HG02840 (cell line): Measurements from ENCODE around the gene RIPK1.
"Not testable (repeated sequence)": the region's sequence is repeated elsewhere in the genome, so short reads cannot be mapped to it uniquely, and the experiment has no call there.

Experiments used
- ATAC-seq: cut with Tn5 transposase; IDR thresholded peaks from one replicate; pipeline ENCODE4 v1.9.1; 2021; ENCODE audit warnings: mild to moderate bottlenecking, moderate library complexity, moderate number of reproducible peaks; ENCODE audit not compliant: unreplicated experiment, low FRiP score

The RIPK1 gene

DNA sequence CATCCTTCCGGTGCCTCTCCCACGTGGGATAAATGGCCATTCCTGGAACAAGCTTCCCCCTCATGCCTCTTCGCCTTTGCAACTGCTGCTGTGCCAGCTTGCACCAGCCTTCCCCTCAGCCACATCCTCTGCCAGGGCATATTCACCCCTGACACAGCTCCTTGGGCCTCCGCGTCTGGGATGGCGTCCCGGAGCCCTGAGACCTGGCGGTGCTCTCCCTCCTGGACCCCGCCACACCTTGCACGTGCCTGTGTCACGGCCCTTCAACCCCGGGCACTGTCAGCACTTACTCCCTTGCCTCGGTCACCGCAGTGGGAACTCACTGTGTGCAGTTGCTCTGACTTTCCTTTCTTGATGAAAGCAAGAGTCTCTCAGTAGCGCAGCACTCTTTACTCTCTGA, 63.4 kb downstream of the RIPK1 start:
- no peak for ATAC-seq

DNA sequence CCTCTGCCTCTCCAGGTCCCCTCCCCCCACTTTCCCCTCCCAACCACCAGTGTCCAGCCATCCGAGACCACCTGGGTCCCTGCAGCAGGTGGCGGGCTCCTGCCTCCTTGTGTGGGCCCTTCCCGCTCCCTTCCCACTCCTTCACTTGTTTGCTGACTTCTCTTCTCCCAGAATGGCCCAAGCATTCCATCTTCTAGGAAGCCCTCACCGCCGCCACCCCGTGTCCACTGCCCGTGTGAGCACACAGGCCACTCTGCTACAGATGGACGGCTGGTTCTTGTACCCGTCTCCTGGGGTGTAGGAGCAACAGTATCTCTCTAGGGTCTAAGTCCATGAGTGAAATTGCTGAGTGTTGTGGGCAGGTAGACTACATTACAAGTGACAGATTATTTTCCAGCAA, 65.2 kb downstream of the RIPK1 start:
- no peak for ATAC-seq

DNA sequence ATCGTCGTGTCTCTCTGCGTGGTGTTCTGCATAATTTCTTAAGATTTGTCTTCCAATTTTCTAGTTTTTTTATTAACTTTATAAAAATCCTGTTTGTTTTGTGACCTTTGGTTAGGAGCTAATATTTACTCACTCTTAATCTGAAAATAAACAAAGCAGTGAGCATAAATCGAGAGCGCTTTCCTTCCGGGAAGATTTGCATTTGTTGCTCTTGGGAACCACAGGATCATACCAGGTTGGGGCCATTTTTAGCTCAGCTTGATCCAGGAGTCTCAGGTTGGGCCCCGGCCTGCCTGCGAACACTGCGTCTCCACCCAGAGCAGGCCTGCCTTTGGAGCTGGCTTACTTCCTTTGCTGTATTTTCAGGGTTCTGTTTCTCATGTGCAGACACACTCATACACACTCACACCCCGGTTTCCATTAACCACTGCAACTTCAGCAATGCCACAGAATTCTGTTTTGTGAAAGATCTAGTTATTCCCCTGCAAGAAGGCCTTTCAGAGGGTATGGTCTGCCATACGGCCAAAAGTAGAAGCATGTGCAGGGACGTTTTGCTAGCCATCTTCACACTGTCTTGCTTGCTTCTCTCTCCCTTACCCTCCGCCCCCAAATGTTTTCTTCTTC, 67.5 kb downstream of the RIPK1 start:
- ATAC-seq, result no peak

DNA sequence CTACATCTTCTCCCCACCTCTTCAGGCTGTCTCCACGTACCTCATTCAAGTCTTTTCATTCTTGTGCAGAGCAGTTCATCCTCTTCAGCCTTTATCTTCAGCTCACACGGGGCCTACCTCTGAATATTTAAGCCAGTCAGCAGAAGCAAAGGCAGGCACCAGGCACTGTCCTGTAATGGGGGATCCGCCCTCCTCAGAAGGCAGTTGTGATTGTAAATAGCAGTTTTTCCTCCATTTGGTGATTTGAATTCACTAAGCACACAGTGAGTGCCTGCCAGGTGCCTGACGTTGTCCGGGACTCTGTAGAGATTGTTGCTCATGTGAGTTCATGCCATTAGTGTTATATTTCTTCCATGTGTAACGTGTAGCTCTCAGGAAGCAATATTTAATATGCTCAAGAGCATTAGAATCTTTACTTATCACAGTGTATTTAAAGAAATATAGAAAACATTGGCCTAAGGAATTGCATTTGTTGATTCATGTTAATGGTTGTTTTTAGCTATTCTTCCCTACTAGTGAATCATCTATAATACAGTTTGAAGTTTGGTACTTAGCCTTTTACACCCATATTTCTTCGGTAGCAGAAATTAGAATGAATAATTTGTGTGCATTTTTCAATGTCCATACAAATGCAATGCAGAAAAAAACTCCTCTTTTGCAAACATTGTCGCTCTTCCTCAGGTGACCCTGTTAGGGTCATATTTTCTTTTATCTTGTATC, 68.2 kb downstream of the RIPK1 start:
- ATAC-seq, result no peak

DNA sequence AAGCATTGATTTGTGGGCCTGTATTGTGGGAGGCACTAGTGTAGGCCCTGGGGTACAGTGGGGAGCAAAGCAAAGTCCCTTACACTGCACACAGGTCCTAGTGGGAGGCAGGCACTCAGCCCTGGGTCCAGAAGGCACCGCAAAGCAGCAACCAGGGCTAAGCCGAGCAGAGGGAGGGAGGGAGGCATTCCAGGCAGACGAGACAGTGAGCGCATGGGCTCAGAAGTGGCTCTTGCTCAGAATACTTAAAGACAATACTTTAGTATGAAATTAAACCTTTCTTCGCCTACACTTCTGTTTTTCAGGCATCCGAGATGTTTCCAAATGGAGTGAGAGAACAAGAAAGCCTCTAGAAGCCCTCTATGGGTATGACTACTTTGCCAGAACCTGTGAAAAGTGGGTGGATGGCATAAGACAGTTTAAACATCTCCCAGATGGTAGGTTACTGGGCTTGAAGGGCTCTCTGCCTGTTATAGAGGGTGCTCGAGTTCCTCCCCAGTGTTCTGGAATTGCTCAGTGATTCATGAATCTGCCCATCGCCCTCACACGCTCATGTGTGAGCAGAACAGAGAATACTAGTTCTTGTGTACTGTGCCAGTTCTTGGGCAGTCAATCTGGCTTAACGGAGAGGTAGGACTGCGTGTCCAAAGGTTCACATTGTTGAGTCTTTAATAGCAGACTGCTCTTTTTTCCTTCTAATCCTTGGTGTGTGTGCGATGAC, 68.9 kb downstream of the RIPK1 start:
- no peak for ATAC-seq

DNA sequence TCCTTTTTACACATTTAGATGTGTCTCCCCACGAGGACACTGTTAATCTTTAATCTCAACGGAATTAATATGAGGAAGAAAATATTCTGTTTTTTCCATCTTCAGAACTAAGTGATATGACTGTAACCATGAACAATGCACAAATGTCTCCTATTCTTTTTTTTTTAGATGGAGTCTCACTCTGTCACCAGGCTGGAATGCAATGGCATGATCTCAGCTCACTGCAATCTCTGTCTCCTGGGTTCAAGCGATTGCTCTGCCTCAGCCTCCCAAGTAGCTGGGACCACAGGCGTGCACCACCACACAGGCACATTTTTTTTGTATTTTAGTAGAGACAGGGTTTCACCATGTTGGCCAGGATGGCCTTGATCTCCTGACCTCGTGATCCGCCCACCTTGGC, 69.6 kb downstream of the RIPK1 start:
- not testable (repeated sequence) for ATAC-seq

DNA sequence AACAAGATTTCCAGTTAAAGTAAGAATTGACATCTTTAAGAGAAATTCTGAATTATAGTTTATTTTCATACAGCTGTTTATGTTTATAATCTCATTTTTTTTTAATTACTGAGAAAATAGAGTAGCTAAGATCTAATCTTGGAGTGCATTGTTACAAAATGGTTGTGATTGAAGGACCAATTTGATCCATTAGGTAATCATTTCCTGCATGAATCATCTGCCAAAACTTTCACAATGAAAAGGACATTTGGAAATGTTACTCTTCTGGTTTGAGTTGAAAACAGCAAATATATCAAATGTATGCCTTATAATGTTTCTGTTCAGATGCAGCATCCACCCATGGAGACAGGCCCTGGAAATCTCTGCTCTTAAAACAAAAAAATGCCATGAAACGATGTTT, 70.0 kb downstream of the RIPK1 start:
- no peak for ATAC-seq

DNA sequence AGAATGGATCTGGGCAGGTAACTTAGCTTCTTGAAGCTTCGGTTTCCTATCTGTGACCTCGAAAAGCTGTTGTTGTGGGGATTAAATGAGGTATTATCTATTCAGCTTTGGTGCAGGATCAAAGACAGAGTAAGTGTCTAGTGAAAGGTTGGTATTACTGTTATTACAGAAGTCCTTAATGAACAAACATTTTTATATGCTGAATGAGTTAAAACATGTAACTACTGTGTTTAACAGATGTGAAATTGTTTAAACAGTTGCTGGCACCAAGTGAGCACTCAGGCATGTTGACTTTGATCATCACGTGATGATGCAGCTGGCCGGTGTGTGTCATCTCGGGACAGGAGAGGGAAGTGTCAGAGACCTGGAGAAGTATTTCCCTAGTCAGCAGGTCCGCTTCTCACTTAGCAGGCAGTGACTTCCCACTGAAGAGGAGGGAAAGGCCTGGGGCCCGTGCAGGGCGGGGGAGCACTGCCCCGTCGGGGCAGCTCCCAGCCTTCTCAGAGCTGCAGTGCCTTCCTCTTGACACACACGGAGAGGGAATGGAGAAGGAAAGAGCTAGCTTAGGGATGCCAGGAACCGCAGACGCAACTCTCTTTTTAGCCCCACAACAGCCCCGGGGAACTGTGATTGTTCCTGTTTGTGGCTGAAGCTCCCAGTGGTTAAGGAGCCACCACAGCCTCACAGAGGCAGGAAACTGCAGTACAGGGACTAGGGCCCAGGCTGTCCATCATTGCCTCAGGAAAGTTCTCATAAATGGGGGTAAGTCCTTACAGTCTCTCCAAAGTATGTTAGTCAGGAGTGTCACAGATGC, 71.0 kb downstream of the RIPK1 start:
- ATAC-seq, result no peak

DNA sequence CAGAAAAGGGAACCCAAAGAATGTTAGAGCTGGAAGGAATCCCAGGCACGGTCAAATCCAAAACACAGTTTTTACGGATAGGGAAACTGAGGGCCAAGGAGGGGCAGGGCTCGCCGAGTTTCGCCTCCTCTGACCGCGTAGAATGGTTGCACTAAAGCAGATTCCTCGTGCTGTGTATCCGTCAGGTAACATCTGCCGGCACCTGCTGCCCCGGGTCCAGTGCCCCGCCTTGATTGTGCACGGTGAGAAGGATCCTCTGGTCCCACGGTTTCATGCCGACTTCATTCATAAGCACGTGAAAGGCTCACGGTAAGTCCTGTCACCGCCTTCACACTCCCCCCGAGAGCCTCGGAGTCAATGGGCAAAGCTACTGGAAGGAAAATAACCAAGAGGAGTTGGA, 71.9 kb downstream of the RIPK1 start:
- ATAC-seq, result no peak

DNA sequence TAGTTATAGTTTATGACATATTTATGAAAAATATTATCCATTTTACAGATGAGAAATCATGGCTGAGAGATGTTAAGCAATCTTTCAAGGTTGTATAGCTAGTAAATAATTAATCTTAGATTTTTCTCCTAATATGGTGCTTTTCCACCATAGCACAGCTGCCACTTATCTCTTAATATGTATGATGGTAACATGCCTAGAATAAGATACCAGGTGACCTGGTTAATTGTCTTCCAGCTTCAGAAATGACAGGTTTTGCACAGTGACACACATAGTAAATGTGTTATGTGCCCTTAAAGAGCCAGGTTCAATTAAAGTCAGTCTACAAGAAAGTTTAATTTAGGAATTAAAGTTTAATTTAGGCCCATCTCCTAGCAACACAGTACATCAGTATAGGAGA, 74.2 kb downstream of the RIPK1 start:
- ATAC-seq, result no peak

DNA sequence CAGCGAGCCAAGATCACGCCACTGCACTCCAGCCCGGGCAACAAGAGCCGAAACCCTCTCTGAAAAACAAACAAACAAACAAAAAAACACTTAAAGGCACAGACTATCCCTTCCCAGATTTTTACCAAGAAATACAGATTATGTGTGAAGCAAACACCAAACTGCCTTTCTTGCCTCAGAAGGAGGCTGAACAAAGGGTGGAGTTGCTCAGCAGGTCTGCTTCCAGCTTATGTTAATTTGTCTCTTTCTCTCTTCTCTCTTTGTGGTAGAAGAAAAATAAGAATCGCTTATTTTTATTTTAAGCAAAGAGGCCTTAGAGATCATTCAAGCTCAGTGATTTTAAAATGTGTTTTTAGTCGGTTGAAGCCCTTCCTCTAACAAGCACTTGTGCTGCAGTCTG, 74.9 kb downstream of the RIPK1 start:
- no peak for ATAC-seq

DNA sequence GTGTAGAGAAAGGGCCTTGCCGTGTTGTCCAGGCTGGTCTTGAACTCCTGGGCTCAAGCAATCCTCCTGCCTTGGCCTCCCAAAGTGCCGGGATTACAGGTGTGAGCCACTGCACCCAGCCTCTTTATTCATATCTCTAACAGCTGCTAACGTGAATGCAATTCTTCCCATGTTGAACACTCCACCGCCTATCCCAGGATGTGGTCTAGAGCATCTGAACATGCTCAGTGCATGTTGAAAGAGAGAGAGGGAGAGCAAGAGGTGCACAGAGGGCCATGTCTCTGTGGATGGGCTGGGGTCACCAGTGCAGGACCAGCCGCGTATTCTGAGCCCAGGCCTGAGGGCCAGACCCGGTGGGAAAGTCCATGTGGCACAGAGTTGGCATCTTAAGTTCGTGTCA, 76.3 kb downstream of the RIPK1 start:
- ATAC-seq, result no peak

DNA sequence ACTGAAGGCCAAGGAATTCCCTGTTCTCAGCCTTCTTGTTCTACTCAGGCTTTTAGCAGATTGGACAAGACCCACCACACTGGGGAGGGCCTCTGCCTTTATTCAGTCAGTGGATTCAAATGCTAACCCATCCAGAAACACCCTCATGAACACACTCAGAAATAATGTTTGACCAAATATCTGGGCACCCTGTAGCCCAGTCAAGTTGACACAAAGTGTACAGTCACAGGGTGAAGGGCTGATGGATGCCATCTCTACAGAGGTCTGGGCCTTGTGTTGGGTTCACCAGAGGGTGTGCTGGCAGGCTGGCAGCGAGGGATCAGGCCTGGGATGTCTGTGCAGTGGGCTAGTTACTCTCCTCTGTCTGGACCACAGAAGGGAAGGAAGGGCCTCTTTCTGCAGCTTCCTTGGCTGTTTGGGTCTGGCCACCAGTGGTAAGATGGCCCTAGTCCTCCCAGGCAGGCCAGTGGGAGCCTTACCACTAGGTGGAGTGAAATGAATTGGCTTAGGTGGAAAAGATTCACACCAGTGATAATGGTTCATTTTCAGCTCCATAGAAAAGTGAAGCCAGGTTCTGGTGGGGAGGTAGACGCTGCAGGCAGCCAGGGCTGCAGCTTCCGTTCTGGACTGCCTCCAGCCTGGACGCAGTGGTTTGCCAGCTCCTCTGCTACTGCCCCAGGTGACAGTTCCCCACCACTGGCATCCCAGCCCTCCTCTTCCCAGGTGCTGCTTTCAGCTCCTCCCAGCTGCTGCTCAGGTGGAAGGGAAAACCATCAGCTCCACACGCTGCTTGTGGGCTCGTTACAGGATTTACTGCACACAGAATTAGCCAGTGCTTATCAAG, 79.8 kb downstream of the RIPK1 start:
- no peak for ATAC-seq

DNA sequence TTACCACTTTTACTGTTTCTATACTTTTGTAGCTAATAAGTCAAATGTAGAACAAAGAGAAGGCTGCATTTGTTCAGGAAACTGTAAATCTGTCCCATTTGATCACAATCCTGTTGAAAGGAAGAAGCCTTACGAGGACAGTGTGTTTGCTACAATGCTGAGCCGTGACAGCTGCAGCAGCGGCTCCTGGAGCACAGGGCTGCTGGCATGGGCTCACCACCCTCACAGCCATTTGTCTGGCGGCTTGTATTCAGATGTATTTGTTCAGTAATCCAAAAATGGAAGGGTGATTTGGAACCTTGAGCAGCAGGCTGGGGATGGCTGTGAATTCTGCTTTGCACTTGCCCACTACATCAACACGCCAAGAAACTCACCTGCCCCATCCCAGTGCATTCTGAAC, 83.4 kb downstream of the RIPK1 start:
- ATAC-seq, result no peak

DNA sequence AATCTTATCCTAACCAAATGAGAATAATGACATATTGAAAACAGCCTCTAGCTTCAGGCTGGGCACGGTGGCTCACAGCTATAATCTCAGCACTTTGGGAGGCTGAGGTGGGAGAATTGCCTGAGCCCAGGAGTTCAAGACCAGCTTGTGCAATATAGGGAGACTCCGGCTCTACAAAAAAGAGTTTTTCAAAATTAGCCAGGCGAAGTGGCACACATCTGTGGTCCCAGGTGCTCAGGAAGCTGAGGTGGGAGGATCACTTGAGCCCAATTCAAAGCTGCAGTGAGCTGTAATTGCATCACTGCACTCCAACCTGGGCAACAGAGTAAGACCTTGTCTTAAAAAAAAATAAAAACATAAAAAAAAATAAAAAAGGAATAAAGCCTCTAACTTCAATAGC, 84.4 kb downstream of the RIPK1 start:
- ATAC-seq, result no peak

DNA sequence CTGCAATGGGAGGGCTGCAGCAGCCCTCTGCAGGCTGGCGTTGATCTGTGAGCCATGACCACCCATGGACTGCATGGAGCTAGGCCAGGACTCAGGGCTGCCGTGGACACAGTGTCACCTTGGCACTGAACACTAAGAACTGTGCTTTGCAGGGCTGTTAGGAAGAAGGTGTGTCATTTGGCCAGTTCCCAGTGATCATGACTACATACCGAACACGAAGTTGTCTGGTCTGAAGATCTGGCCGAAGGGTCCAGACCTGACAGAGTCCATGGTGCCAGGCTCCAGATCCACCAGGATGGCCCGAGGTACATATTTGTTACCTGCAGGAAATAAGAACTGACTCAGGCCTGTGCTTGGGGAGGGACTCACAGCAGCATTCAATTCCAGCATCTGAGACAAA, 87.1 kb downstream of the RIPK1 start:
- not testable (repeated sequence) for ATAC-seq

DNA sequence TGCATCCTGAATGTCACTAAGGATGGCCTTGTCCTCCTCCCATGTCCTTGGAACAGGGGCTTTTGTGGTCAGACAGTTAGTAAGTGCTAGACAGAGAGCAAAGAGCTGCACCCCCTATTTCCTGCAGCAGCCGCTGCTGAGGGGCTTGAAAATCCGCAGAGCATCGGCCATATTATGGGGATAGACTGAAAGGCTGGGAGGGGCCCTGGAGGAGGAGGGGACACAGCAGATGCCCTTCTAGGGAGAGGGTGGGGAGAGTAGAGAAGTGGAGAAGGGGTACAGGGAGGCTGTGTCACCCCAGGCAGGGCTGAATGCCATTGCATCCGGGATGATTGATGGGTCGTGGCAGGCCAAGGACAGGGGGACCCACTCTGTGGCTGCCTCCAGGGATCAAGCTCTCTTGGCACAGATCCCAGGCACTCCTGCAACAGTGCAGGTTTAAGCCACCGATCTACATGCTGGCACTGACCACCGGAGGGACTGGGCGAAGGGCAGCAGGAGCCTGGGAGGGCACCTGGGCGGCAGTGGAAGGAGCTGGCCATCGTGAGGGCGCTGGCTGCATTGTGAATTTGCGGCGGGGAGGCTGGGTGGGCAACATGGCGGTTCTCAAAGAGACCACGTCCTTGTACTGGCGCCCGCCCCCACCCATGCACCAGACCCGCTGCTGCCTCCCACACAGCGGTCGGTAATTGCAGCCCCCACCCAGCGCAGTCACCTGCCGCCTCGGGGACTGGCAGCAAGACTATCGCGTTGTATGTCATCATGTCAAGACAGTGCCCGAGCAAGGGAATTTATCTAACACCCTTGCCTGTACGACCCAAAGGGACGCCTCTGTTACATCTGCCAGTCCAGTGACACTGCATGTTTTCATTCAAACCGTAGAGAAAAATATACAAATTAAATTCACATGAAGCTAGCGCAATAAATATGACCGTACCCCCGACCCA, 88.2 kb downstream of the RIPK1 start:
- ATAC-seq, result not testable (repeated sequence)

DNA sequence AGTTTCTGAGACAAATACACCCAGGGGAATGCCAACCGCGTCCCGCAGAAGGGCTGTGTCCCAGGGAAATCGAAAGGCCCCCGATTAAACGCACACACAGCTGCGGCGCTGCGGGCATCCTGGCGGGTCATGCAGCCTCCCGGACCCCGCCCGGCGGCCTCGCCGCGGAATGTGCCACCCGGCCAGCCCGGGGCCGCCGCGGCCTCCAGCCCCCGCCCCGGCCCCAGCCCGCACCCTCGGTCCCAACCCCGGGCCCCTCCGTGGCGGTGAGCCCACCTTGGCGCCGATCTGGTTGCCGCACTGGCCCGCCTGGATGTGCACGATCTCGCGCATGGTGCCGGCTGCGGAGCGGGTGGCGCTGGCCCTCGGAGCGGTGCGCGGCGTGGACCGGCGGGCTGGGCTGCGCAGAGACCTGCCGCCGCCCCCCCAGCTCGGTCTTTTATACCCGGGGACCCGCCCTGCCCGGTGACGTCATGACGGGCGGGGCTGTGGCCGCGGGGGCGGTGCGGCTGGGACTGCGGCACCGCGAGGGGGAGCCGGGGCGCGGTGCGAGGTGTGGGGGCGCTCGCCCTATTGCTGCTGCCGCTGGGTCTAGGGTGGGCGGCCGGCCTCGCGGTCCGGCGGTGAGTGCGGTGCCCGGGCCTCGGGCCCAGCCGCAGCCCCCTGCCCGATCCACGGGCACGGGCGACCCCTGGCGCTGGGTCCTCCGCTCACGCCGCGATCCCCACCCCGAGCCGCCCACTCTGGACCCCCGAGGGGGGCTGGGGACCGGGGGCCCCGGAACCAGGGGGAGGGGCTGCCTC, 89.0 kb downstream of the RIPK1 start, which contains the start of gene TUBB2A:
Gene TUBB2A, minus strand, starts transcription at position 414 of the 803 bp plus-strand sequence. Its CDS starts 81 bp downstream, at position 333.
- peak; percentile 71 for ATAC-seq
